ENCODE measurements around the gene ADCY3.

- TF ChIP-seq TAF1 (IDR thresholded peaks at IDR 0.05; ENCODE audit: borderline replicate concordance, insufficient read depth, low read length) (no peak), POLR2AphosphoS5 (IDR thresholded peaks at IDR 0.05; ENCODE audit: low read depth, low read length) (no peak), SIN3A (IDR thresholded peaks at IDR 0.05; ENCODE audit: borderline replicate concordance, insufficient read depth, low read length) (no peak)
Measured at GRCh38 chr2:24850944-24851343, 69.1 kb downstream of the ADCY3 start.
